Calu3 (cell line): ENCODE results near the gene CABP1. TPM values are rescaled to one million over a fixed set of nuclear protein-coding genes. Genes with fewer than 3 reads are reported as not detected.

Experiments
- BruUV-seq: library from RNA; stranded (reverse); fragments of 400-500 nt; replicated peaks from 2 replicates; lab custom pipeline; 2021; lab: Mats Ljungman, UMichigan
- CTCF ChIA-PET: fragments of 300-600 bp; sonication (Branson Sonifier 250); formaldehyde crosslinking; loops from one replicate; lab custom pipeline; 2022; ENCODE audit warnings: antibody characterized with exemption; lab: Charles Lee
- DNase-seq: peaks from one replicate; pipeline ENCODE4 v3.0.0; 2022
- H3K27ac Mint-ChIP-seq: one replicate; pipeline ENCODE4 v1.8.0; 2022; ENCODE audit warnings: mixed read lengths; ENCODE audit not compliant: unreplicated experiment
- H3K27me3 Mint-ChIP-seq: one replicate; pipeline ENCODE4 v1.8.0; 2022; ENCODE audit warnings: mixed read lengths; ENCODE audit not compliant: unreplicated experiment
- H3K36me3 Mint-ChIP-seq: one replicate; pipeline ENCODE4 v1.8.0; 2022; ENCODE audit warnings: mild to moderate bottlenecking, moderate library complexity, mixed read lengths; ENCODE audit not compliant: insufficient read depth, unreplicated experiment
- H3K4me1 Mint-ChIP-seq: one replicate; pipeline ENCODE4 v1.8.0; 2022; ENCODE audit warnings: mild to moderate bottlenecking, low read depth, mixed read lengths; ENCODE audit not compliant: unreplicated experiment
- H3K4me3 Mint-ChIP-seq: one replicate; pipeline ENCODE4 v1.8.0; 2022; ENCODE audit warnings: mild to moderate bottlenecking, low read depth, moderate library complexity, mixed read lengths; ENCODE audit not compliant: unreplicated experiment
- H3K9me3 Mint-ChIP-seq: one replicate; pipeline ENCODE4 v1.8.0; 2022; ENCODE audit warnings: low read depth, mixed read lengths; ENCODE audit not compliant: unreplicated experiment
- intact Hi-C: fragments of 100-400 bp; cut with micrococcal nuclease; formaldehyde crosslinking; loops from one replicate; pipeline ENCODE4 v1.10.0; 2022; ENCODE audit not compliant: unreplicated experiment
- total RNA-seq: library from RNA; stranded (reverse); gene quantifications from 2 replicates; pipeline ENCODE4 v1.2.3, GENCODE V29; 2022
- TF ChIP-seq, protein P1 (sequence below): fragments of 200-600 bp; IDR thresholded peaks from one replicate; pipeline ENCODE4 v1.8.0; 2022; ENCODE audit warnings: antibody characterized with exemption; ENCODE audit not compliant: unreplicated experiment

CABP1 gene
- total RNA-seq, 1 experiment from 2014 or later, result 0.14 TPM

GRCh38 chr12:120685522-120685921, 45.1 kb downstream of the CABP1 start:
- Mint-ChIP-seq H3K36me3 (peaks cover 38% of the 10 kb centered on the region), H3K9me3 (no peaks in the 10 kb centered on the region), H3K27me3 (no peaks in the 10 kb centered on the region), H3K4me3 (peak overlapping the region; percentile 91), H3K27ac (no peak overlapping the region), H3K4me1 (peaks cover 13% of the 10 kb centered on the region)
- BruUV-seq, result no TSS peak
- CTCF ChIA-PET, result interaction anchor here (0.7 kb wide), 1 partner anchor 86 kb away, joined by 4 read pairs; no protein-coding TSS in a partner anchor
- no peak for DNase-seq
- intact Hi-C loops, result no loop called here
- TF ChIP-seq, protein P1, sequence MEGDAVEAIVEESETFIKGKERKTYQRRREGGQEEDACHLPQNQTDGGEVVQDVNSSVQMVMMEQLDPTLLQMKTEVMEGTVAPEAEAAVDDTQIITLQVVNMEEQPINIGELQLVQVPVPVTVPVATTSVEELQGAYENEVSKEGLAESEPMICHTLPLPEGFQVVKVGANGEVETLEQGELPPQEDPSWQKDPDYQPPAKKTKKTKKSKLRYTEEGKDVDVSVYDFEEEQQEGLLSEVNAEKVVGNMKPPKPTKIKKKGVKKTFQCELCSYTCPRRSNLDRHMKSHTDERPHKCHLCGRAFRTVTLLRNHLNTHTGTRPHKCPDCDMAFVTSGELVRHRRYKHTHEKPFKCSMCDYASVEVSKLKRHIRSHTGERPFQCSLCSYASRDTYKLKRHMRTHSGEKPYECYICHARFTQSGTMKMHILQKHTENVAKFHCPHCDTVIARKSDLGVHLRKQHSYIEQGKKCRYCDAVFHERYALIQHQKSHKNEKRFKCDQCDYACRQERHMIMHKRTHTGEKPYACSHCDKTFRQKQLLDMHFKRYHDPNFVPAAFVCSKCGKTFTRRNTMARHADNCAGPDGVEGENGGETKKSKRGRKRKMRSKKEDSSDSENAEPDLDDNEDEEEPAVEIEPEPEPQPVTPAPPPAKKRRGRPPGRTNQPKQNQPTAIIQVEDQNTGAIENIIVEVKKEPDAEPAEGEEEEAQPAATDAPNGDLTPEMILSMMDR, result no peak

- H3K27ac Mint-ChIP-seq, result peak overlapping the region; percentile 85
- CTCF ChIA-PET, result interaction anchor here (0.7 to 1.4 kb wide), 5 partner anchors 8 to 103 kb away, joined by 3 to 11 read pairs (median 3); partner anchors contain the start of gene CABP1
- H3K4me1 Mint-ChIP-seq, result peaks cover 20% of the 10 kb centered on the region
- peak; percentile 99 for DNase-seq
- peaks cover 38% of the 10 kb centered on the region for H3K36me3 Mint-ChIP-seq
- no peaks in the 10 kb centered on the region for H3K9me3 Mint-ChIP-seq
- BruUV-seq, result no TSS peak
- intact Hi-C loops, result no loop called here
- TF ChIP-seq, protein P1, result no peak
- H3K4me3 Mint-ChIP-seq, result peak overlapping the region; percentile 91
- H3K27me3 Mint-ChIP-seq, result no peaks in the 10 kb centered on the region
Measured at GRCh38 chr12:120686151-120686689, 45.8 kb downstream of the CABP1 start.

GRCh38 chr12:120686690-120687577, 46.5 kb downstream of the CABP1 start, which contains the start of gene MLEC:
Gene MLEC, plus strand, starts transcription at chr12:120687149. Its CDS starts 148 bp downstream, at chr12:120687297.
- Mint-ChIP-seq H3K36me3 (peaks cover 38% of the 10 kb centered on the region), H3K9me3 (no peaks in the 10 kb centered on the region), H3K27me3 (no peaks in the 10 kb centered on the region), H3K4me3 (peak within 1 kb of the TSS; percentile 91), H3K27ac (peak within 1 kb of the TSS; percentile 85), H3K4me1 (peaks cover 27% of the 10 kb centered on the region)
- TF ChIP-seq, protein P1, result no peak
- BruUV-seq, result no TSS peak
- intact Hi-C loops, result no loop called here
- CTCF ChIA-PET, result interaction anchor here (0.5 to 1.4 kb wide), 6 partner anchors 8 to 352 kb away, joined by 3 to 11 read pairs (median 3); partner anchors contain the start of gene CABP1
- peak; percentile 99 for DNase-seq

DNA sequence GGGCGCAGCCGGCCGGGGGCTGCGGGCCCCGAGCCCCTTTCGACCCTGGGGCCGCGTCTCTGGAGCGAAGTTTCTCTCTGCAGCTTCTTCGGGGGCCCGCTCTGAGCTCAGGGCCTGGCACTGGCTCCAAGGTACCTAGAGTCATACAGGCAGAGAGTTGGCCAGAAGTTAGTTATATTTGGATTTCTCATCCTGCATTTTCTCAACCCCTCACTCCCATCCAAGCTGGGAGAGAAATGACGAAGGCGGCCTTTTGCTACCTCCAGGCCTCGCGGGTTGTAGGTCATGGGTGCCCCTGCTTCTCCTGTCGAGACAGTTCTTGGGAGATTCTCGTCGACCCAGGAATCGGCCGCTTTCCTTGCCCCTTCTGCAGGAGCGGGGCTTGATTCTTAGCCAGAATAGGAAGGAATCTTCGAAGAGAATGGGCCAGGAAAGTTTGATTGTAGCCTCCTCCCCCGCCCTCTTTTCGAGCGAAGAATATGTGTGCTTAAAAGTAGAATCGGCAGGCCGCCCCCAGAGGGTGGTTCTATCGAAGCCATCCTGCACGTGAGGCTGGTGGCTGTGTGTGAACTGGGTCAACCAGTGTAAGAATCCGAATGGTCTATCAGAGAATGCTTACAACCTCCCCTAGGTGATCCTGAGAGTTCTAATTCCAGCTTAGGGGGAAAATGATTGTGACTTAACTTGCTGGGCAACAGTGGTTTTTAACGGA, 47.3 kb downstream of the CABP1 start:
- DNase-seq, result no peak
- TF ChIP-seq, protein P1, result no peak

More for the DNA sequence above, 47.3 kb downstream of the CABP1 start:
- Mint-ChIP-seq H3K9me3 (no peaks in the 10 kb centered on the region), H3K36me3 (peaks cover 44% of the 10 kb centered on the region), H3K4me1 (peaks cover 35% of the 10 kb centered on the region), H3K4me3 (peak overlapping the region; percentile 91), H3K27ac (peak overlapping the region; percentile 63), H3K27me3 (no peaks in the 10 kb centered on the region)
- intact Hi-C loops, result loop anchor here (2.0 kb wide), 1 partner anchor 23 kb away; the partner anchor contains the start of gene UNC119B
- BruUV-seq, result no TSS peak
- CTCF ChIA-PET, result interaction anchor here (0.5 to 1.4 kb wide), 4 partner anchors 39 to 351 kb away, joined by 3 to 11 read pairs (median 3); no protein-coding TSS in a partner anchor
